Endothelial cell of umbilical vein (primary cell): ENCODE data around the gene NOX5.

ENCODE experiments used
- CTCF ChIP-seq, 2 donors: IDR thresholded peaks; 1 replicate in 1 of 2; 2 replicates in 1 of 2; pipeline ENCODE4 v1.5.1; 2011; ENCODE audit warnings: low read length in 2 of 2, mild to moderate bottlenecking in 2 of 2, moderate library complexity in 2 of 2, control low read depth in 1 of 2, inconsistent platforms in 1 of 2, low read depth in 1 of 2; ENCODE audit not compliant: insufficient read depth in 1 of 2; ENCODE audit errors: extremely low read depth in 1 of 2
- POLR2AphosphoS5 ChIP-seq: IDR thresholded peaks from 2 replicates; pipeline ENCODE4 v1.6.1; 2012; ENCODE audit warnings: low read depth, mild to moderate bottlenecking, control low read depth, low read length, moderate library complexity; ENCODE audit not compliant: insufficient read depth

GRCh38 chr15:69068157-69068556 lies 53.7 kb downstream of the NOX5 start:
- TF ChIP-seq POLR2AphosphoS5 (no peak), CTCF (IDR thresholded peaks at IDR 0.05; ENCODE audit: extremely low read depth in 1 of 2, insufficient read depth in 1 of 2, low read depth in 1 of 2, low read length in 2 of 2) (no peak)
